A204.1 (cell line): Measurements from ENCODE around the gene VPS51.
"Not testable (repeated sequence)": the region's sequence is repeated elsewhere in the genome, so short reads cannot be mapped to it uniquely, and the experiment has no call there.

ENCODE experiments used
- FAIRE-seq: peaks from 2 replicates; lab custom pipeline; 2012; peaks lifted over from hg19 to GRCh38; lab: Jason Lieb, UNC

VPS51 gene

GRCh38 chr11:65134952-65135632 lies 39.1 kb downstream of the VPS51 start:
- FAIRE-seq = peak; percentile 97

- FAIRE-seq = no peak
Observed at GRCh38 chr11:65135633-65136145, 39.7 kb downstream of the VPS51 start.

GRCh38 chr11:65136515-65137096 lies 40.6 kb downstream of the VPS51 start:
- FAIRE-seq = no peak

DNA sequence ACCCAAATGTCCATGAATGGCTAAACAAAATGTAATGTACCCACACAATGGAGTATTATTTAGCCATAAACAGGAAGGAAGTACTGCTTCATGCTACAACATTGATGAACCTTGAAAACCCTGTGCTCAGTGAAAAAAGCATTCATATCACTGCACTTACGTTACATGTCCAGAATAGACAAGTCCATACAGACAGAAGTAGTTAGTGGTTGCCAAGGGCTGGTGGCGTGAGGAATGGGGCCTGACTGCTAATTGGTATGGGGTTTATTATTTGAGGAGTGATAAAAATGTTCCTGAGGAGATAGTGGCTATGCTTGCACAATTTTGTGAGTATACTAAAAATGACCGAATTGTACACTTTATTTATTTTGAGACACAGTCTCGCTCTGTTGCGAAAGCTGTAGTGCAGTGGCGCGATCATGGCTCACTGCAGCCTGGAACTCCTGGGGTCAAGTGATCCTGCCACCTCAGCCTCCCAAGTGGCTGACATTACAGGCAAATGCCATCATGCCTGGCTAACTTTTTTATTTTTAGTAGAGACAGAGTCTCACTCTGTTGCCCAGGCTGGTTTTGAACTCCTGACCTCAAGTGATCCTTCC lies 46.0 kb downstream of the VPS51 start:
- FAIRE-seq = no peak

- FAIRE-seq = no peak
Observed at GRCh38 chr11:65147352-65148075, 51.5 kb downstream of the VPS51 start.

- no peak for FAIRE-seq
Observed at GRCh38 chr11:65148657-65149056, 52.6 kb downstream of the VPS51 start.

GRCh38 chr11:65150131-65150508 lies 54.1 kb downstream of the VPS51 start:
- FAIRE-seq = not testable (repeated sequence)

DNA sequence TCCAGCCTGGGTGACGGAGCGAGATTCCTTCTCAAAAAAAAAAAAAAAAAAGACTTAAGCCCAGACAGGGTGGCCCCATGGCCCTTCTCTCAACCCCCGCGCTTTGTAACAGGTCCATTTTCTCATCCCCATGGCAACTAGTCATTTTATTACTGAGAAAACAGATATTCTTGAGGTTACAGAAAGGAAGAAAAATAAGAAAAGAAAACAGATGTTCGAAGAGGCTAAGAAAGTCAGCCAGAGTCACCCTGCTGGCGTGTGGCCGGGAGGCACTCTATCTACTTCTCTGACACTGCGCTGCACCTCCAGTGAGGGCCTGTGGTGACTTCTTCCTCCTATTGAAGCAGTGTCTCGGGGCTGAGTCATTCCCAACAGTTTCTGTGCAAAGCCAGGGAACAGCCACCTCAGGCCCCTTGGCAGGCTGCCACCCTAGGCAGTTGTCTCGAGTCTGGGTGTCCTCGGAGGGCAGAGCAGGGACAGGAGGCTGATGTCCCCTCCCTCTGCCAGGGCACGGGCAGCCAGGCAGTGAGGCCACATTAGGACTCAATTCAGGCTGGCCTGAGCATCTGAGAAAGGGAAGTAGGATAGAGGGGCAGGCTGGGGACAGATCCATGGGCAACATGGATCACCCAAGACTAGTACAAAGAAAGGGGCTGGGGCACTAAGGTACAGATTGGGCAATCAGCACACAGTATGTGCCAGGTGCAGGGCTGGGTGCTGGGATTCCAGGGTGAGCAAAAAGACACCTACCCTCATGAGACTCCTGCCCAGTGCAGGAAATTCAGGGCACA lies 54.7 kb downstream of the VPS51 start:
- FAIRE-seq = no peak

GRCh38 chr11:65151331-65151899 lies 55.4 kb downstream of the VPS51 start:
- no peak for FAIRE-seq

DNA sequence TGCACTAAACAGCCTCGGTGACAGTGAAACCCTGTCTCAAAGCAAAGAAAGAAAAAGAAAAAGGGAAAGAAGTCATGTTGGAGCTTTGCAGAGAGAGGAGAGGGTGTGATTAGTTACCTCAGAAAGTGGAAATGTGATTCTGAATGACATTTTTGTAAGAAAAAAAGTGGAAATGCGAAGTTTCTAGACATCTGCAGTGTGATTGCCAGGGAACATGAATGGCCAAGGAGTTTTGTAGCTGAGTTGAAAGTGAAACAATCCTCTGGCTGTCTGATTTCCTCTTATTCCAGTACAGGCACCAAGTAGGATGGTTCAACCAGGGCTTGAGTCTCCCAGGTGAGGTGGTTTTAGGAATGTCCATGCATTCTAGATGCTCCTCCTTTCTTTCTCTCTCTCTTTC lies 56.1 kb downstream of the VPS51 start:
- no peak for FAIRE-seq

GRCh38 chr11:65156256-65156655 lies 60.2 kb downstream of the VPS51 start:
- no peak for FAIRE-seq

DNA sequence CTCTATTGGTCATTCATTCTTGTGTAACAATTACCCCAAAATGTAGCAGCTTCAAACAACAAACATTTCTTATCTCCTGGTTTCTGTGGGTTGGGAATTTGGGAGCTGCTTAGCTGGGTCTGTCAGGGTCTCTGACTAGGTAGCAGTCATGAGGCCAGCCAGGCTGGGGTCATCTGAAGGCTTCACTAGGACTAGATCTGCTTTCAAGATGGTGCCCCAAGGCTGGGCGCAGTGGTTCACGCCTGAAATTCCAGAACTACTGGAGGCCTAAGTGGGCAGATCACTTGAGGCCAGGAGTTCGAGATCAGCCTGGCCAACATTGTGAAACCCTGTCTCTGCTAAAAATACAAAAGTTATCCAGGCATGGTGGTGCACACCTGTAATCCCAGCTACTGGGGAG lies 60.9 kb downstream of the VPS51 start:
- FAIRE-seq = no peak

GRCh38 chr11:65157336-65157735 lies 61.3 kb downstream of the VPS51 start:
- no peak for FAIRE-seq

DNA sequence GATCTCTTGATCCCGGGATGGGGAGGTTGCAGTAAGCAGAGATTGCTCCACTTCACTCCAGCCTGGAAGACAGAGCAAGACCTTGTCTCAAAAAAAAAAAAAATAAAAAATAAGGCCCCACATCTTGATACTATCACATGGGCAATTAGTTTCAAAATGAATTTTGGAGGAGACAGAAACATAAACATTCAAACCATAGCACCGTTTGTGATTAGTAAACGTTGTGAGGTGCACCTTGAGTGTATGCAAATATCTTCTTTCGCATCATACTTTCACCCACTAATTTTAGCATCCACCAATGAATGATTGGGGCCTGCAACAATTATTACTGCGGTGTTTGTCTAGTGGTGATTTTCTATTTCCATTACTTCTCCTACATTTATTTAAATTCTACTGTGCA lies 63.0 kb downstream of the VPS51 start:
- FAIRE-seq = no peak

GRCh38 chr11:65160643-65161042 lies 64.6 kb downstream of the VPS51 start:
- FAIRE-seq = no peak
